Vagina (tissue), 2 donors: ENCODE data around the gene CREB5. TPM values are rescaled to one million over a fixed set of nuclear protein-coding genes. Genes with fewer than 3 reads are reported as not detected.

Experiments used
- DNase-seq, 2 donors: peaks; one replicate each; pipeline ENCODE4 v3.0.0-alpha.2; 2017; ENCODE audit errors: extremely low spot score in 2 of 2
- H3K27ac ChIP-seq: fragments of 200-600 bp; sonication (generic); one replicate; pipeline ENCODE4 v1.5.1; 2019
- H3K27me3 ChIP-seq: fragments of 200-600 bp; sonication (generic); one replicate; pipeline ENCODE4 v1.5.1; 2019
- H3K36me3 ChIP-seq, 2 donors: fragments of 200-600 bp; sonication (generic); one replicate each; pipeline ENCODE4 v1.5.1; 2017 to 2019
- H3K4me1 ChIP-seq: fragments of 200-600 bp; sonication (generic); one replicate; pipeline ENCODE4 v1.5.1; 2019
- H3K4me3 ChIP-seq, 2 donors: fragments of 200-600 bp; sonication (generic); 1 replicate in 1 of 2; 2 replicates in 1 of 2; pipeline ENCODE4 v1.5.1; 2016 to 2019
- H3K9me3 ChIP-seq: fragments of 200-600 bp; sonication (generic); one replicate; pipeline ENCODE4 v1.5.1; 2019
- CTCF ChIP-seq, 3 experiments: fragments of 450-650 bp in 2 of 3; fragments of 200-600 bp in 1 of 3; sonication (generic) in 1 of 3; IDR thresholded peaks; one replicate each; pipeline ENCODE4 v1.5.1; 2017 to 2019; ENCODE audit warnings: antibody characterized with exemption in 3 of 3, mild to moderate bottlenecking in 2 of 3, moderate library complexity in 2 of 3
- POLR2A ChIP-seq, 2 donors: fragments of 450-650 bp; IDR thresholded peaks; one replicate each; pipeline ENCODE4 v1.6.1; 2017; ENCODE audit warnings: antibody characterized with exemption in 2 of 2, mild to moderate bottlenecking in 2 of 2, moderate library complexity in 2 of 2
- POLR2AphosphoS5 ChIP-seq, 2 donors: sonication (generic); formaldehyde crosslinking; IDR thresholded peaks; one replicate each; pipeline ENCODE4 v1.9.0; 2017; ENCODE audit warnings: antibody characterized with exemption in 2 of 2, mild to moderate bottlenecking in 2 of 2, low read depth in 1 of 2; ENCODE audit not compliant: insufficient read depth in 1 of 2
- intact Hi-C: fragments of 100-400 bp; cut with DNase I; formaldehyde crosslinking; loops from one replicate; pipeline ENCODE4 v1.15.1; 2023
- total RNA-seq: library from RNA; depleted of rRNA; stranded (reverse); fragments of >200 nt; gene quantifications from one replicate; pipeline ENCODE4 v1.2.3, GENCODE V29; 2016

Gene CREB5
- total RNA-seq, 1 donor from 2014 or later: 23.1 TPM

- H3K27me3 ChIP-seq: no peaks in the 10 kb centered on the region
- H3K9me3 ChIP-seq: no peaks in the 10 kb centered on the region
- no peak for TF ChIP-seq POLR2AphosphoS5 (IDR thresholded peaks at IDR 0.05; ENCODE audit: insufficient read depth in 1 of 2, low read depth in 1 of 2)
- TF ChIP-seq POLR2A (IDR thresholded peaks at IDR 0.05): no peak
- no peak for TF ChIP-seq CTCF (IDR thresholded peaks at IDR 0.05)
- no peaks in the 10 kb centered on the region for H3K4me1 ChIP-seq
- intact Hi-C loops: no loop called here
- no peak overlapping the region for H3K27ac ChIP-seq
- DNase-seq: no peak
- no peaks in the 10 kb centered on the region for H3K36me3 ChIP-seq
- no peak overlapping the region for H3K4me3 ChIP-seq
Measured at GRCh38 chr7:28793381-28794085, 381.2 kb downstream of the CREB5 start.

- H3K27ac ChIP-seq: no peak overlapping the region
- H3K36me3 ChIP-seq: no peaks in the 10 kb centered on the region
- no peaks in the 10 kb centered on the region for H3K27me3 ChIP-seq
- no peaks in the 10 kb centered on the region for H3K4me1 ChIP-seq
- TF ChIP-seq POLR2A (IDR thresholded peaks at IDR 0.05): no peak
- no peak for TF ChIP-seq CTCF (IDR thresholded peaks at IDR 0.05)
- TF ChIP-seq POLR2AphosphoS5 (IDR thresholded peaks at IDR 0.05; ENCODE audit: insufficient read depth in 1 of 2, low read depth in 1 of 2): no peak
- H3K9me3 ChIP-seq: no peaks in the 10 kb centered on the region
- no peak overlapping the region for H3K4me3 ChIP-seq
- intact Hi-C loops: no loop called here
- DNase-seq: no peak
Measured at GRCh38 chr7:28798274-28798673, 386.0 kb downstream of the CREB5 start.

- Histone ChIP-seq H3K36me3 (no peaks in the 10 kb centered on the region), H3K4me1 (no peaks in the 10 kb centered on the region), H3K27ac (no peak overlapping the region), H3K27me3 (no peaks in the 10 kb centered on the region), H3K4me3 (no peak overlapping the region), H3K9me3 (no peaks in the 10 kb centered on the region)
- DNase-seq: no peak
- intact Hi-C loops: no loop called here
- no peak for TF ChIP-seq POLR2AphosphoS5 (IDR thresholded peaks at IDR 0.05; ENCODE audit: insufficient read depth in 1 of 2, low read depth in 1 of 2)
- TF ChIP-seq POLR2A (IDR thresholded peaks at IDR 0.05): no peak
Measured at GRCh38 chr7:28799619-28800018, 387.3 kb downstream of the CREB5 start.

GRCh38 chr7:28800150-28800549 is 387.8 kb downstream of the CREB5 start:
- intact Hi-C loops: no loop called here
- no peak for DNase-seq
- H3K4me1 ChIP-seq: no peaks in the 10 kb centered on the region
- no peaks in the 10 kb centered on the region for H3K36me3 ChIP-seq
- no peak overlapping the region for H3K4me3 ChIP-seq
- no peaks in the 10 kb centered on the region for H3K9me3 ChIP-seq
- no peaks in the 10 kb centered on the region for H3K27me3 ChIP-seq
- no peak for TF ChIP-seq CTCF (IDR thresholded peaks at IDR 0.05)
- no peak for TF ChIP-seq POLR2A (IDR thresholded peaks at IDR 0.05)
- no peak for TF ChIP-seq POLR2AphosphoS5 (IDR thresholded peaks at IDR 0.05; ENCODE audit: insufficient read depth in 1 of 2, low read depth in 1 of 2)
- H3K27ac ChIP-seq: no peak overlapping the region

- Histone ChIP-seq H3K9me3 (no peaks in the 10 kb centered on the region), H3K36me3 (no peaks in the 10 kb centered on the region), H3K4me3 (no peak overlapping the region), H3K4me1 (no peaks in the 10 kb centered on the region), H3K27ac (no peak overlapping the region), H3K27me3 (no peaks in the 10 kb centered on the region)
- no peak for TF ChIP-seq CTCF (IDR thresholded peaks at IDR 0.05)
- TF ChIP-seq POLR2A (IDR thresholded peaks at IDR 0.05): no peak
- TF ChIP-seq POLR2AphosphoS5 (IDR thresholded peaks at IDR 0.05; ENCODE audit: insufficient read depth in 1 of 2, low read depth in 1 of 2): no peak
- intact Hi-C loops: no loop called here
- DNase-seq: no peak
Measured at GRCh38 chr7:28802450-28802849, 390.1 kb downstream of the CREB5 start.
